T-helper 1 cell treated with Interleukin-12 subunit alpha and Interleukin-12 subunit beta and Interleukin-4 antibody, amounts not matched to agents 30 ng/mL and 1 ng/mL, for 36 hours (primary cell): ENCODE results near the gene CLEC18C. TPM values are rescaled to one million over a fixed set of nuclear protein-coding genes. Genes with fewer than 3 reads are reported as not detected.
"Not testable (repeated sequence)": the region's sequence is repeated elsewhere in the genome, so short reads cannot be mapped to it uniquely, and the experiment has no call there.

Experiments
- intact Hi-C: fragments of 100-400 bp; cut with micrococcal nuclease; formaldehyde crosslinking; loops from one replicate; pipeline ENCODE4 v1.15.1; 2024
- total RNA-seq: library from RNA; stranded (reverse); gene quantifications from 2 replicates; pipeline ENCODE4 v1.2.3, GENCODE V29; 2022

Gene CLEC18C
- total RNA-seq, 1 donor from 2014 or later = 0.66 TPM

DNA sequence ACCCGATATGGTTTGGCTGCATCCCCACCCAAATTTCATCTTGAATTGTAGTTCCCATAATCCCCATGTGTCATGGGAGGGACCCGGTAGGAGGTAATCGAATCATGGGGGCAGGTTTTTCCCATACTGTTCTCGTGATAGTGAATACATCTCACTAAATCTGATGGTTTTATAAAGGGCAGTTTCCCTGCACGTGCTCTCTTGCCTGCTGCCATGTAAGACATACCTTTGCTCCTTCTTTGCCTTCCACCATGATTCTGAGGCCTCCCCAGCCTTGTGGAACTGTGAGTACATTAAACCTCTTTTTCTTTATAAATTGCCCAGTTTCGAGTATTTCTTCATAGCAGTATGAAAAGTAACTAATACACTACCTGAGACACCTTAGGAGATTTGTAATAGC is 32.8 kb downstream of the CLEC18C start:
- intact Hi-C loops = not testable (repeated sequence)

DNA sequence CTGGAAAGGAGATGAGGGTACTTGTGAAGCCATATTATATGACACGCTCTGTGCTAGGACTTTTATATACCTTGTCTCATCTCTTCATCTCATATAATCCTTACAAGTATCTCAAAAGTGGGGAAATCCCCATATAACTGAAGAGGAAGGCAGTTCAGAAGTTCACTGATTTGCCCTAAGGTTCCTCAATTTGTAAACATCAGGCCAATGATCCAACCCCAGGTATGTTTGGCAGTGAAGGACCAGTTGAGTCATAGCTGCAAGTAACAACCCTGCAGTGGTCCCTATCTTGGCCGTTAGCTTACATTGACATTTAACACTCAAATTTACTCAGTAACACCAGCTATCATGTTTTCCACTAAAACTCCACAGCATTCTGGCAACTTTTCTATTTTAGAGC is 45.0 kb downstream of the CLEC18C start:
- intact Hi-C loops = not testable (repeated sequence)

DNA sequence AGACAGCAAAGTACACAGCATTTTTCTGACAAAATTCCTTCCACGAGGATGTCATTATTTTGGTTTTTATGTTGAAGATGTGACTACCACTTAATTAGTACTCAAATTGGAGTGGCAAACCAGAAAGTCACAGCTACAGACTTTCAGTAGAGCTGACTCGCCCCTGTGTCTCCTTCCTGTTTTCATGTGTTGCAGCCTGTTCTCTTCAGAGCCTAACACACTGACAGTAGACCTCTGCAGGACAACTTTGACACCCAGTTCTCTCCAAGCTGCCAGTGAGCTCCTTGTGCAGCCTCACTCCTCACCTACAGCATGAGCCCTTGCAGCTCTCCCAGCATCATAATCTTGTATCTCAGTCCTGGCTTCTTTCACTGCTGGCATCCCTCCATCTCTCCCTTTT is 49.0 kb downstream of the CLEC18C start:
- intact Hi-C loops = not testable (repeated sequence)

DNA sequence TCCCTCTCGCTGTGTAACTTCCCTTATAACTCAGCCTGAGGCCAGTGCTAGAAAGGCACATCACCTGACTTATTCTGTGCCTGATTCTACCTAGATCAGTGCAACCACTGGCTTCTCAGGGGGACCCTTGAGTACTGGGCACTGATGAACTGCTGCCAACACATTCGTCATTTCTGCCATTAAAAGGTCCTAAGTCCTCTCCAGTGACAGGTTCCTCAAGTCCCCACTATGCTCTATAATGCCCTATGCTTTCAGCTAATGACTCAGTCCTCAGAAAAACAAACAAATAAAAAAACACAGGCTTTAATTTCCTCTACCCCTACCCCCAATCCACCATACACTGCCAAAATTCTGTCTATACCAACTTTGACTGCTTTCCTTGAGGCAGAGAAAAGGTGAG is 49.6 kb downstream of the CLEC18C start:
- intact Hi-C loops = not testable (repeated sequence)

DNA sequence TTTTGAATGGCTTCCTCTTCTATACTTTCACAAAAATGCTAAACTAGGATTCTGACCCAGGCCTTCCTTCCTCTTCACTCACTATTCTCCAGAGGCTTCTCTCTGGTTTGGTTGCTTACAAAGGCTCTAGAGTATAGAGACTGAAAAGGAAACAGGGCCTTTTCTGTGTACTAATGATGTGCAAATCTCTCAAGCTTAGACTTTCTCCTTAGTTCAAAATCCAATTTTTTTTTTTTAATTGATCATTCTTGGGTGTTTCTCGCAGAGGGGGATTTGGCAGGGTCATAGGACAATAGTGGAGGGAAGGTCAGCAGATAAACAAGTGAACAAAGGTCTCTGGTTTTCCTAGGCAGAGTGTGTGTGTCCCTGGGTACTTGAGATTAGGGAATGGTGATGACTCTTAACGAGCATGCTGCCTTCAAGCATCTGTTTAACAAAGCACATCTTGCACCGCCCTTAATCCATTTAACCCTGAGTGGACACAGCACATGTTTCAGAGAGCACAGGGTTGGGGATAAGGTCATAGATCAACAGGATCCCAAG is 50.5 kb downstream of the CLEC18C start:
- intact Hi-C loops = not testable (repeated sequence)

DNA sequence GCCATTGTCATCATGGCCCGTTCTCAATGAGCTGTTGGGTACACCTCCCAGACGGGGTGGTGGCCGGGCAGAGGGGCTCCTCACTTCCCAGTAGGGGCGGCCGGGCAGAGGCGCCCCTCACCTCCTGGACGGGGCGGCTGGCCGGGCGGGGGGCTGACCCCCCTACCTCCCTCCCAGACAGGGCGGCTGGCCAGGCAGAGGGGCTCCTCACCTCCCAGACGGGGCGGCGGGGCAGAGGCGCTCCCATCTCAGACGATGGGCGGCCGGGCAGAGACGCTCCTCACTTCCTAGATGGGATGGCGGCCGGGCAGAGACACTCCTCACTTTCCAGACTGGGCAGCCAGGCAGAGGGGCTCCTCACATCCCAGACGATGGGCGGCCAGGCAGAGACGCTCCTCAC is 51.1 kb downstream of the CLEC18C start:
- intact Hi-C loops = not testable (repeated sequence)

DNA sequence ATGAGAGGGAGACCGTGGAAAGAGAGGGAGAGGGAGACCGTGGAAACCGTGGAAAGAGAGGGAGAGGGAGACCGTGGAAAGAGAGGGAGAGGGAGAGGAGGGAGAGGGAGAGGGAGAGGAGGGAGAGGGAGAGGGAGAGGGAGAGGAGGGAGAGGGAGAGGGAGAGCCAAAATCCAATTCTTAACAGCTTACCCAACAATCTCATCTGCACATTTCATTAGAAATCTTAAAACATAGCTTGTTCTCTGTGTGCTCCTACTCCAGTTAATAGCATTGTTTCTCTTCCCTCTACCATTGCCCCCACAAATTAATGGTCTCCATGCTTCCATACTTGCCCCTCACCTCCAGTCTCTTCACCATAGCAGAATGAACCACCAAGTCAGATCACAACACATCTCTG is 51.8 kb downstream of the CLEC18C start:
- intact Hi-C loops = not testable (repeated sequence)

DNA sequence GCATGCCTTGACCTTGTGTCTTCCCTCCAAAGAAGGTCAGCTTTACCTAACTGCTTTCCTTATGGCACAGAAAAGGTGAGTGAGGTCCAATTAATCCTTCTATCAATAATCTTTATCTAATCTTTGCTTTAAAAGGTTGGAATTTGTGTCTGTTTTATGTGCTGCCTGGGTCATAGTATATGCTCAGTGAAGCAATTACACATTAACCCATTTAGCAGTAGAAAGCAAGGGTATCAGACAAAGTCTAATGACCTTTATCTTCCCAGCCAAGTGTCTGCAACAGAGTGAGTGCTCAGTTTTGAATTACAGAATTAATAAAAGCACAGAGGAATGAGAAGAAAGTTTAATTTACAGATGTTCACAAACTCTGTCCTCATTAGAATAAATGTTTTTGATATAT is 52.4 kb downstream of the CLEC18C start:
- intact Hi-C loops = not testable (repeated sequence)

DNA sequence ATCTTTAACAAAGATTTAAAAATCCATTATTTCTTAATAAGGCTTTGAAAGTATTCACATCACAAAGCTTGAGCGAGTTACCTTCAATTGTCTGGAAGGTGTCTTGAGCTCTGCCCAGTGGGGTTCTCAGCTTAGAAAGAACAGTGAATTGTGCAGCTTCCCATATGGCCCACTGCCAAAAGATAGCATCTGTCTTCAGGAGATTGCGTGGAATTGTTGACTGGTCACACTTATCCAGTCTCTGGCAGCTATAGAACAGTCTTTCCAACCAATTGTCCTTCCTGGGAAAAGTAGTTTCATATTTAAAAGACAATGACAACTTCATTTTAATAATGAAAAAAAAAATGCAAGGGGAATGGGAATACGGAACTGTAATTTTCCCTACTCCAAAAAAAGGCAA is 58.2 kb downstream of the CLEC18C start:
- intact Hi-C loops = not testable (repeated sequence)

Other genes with a start within 250 kb of the CLEC18C start
- 0.88 and 1.5 TPM in 2 replicates for gene CLEC18A, start 222.5 kb upstream of the CLEC18C start, total RNA-seq
- 40.5 and 45.3 TPM in 2 replicates for gene PDPR, start 59.5 kb upstream of the CLEC18C start, total RNA-seq
- gene EXOSC6, start 78.2 kb downstream of the CLEC18C start, total RNA-seq = 27.5 and 28.3 TPM in 2 replicates
- 98.4 and 101 TPM in 2 replicates for gene AARS1, start 115.7 kb downstream of the CLEC18C start, total RNA-seq
- 29.1 and 35.3 TPM in 2 replicates for gene DDX19B, start 125.4 kb downstream of the CLEC18C start, total RNA-seq
- 41.0 and 45.7 TPM in 2 replicates for gene DDX19A, start 173.1 kb downstream of the CLEC18C start, total RNA-seq